Caco-2 (cell line): ENCODE measurements around the gene MRGPRE. TPM values are rescaled to one million over a fixed set of nuclear protein-coding genes. Genes with fewer than 3 reads are reported as not detected.

Experiments used
- BruUV-seq: library from RNA; stranded (reverse); fragments of 400-500 nt; replicated peaks from 2 replicates; lab custom pipeline; 2021; lab: Mats Ljungman, UMichigan
- CTCF ChIA-PET: fragments of 300-600 bp; sonication (Branson Sonifier 250); formaldehyde crosslinking; loops from one replicate; lab custom pipeline; 2022; ENCODE audit warnings: antibody characterized with exemption; lab: Charles Lee
- POLR2A ChIA-PET: fragments of 300-600 bp; sonication (Branson Sonifier 250); formaldehyde crosslinking; loops from one replicate; lab custom pipeline; 2022; ENCODE audit warnings: antibody characterized with exemption; lab: Charles Lee
- DNase-seq, 2 experiments: peaks; one replicate each; pipeline versions ENCODE4 v3.0.0 to v3.0.0-alpha.2; 2020 to 2022
- H3K27me3 ChIP-seq: replicated peaks from 2 replicates; pipeline ENCODE4 v1.6.0; 2011; ENCODE audit warnings: low read length; ENCODE audit not compliant: control insufficient read depth, insufficient read depth
- H3K36me3 ChIP-seq: 2 replicates; pipeline ENCODE4 v1.5.1; 2011; ENCODE audit warnings: low read length; ENCODE audit not compliant: control insufficient read depth, insufficient read depth
- H3K4me1 ChIP-seq: fragments of 250-450 bp; sonication (Bioruptor Pico); 2 replicates; pipeline ENCODE4 v1.5.1; 2020; ENCODE audit warnings: mild to moderate bottlenecking
- H3K4me3 ChIP-seq: 2 replicates; pipeline ENCODE4 v1.5.1; 2011; ENCODE audit warnings: low read depth, mild to moderate bottlenecking, control low read depth, low read length
- H3K9me3 ChIP-seq: fragments of 250-450 bp; sonication (Bioruptor Pico); 2 replicates; pipeline ENCODE4 v1.5.1; 2020; ENCODE audit warnings: mild to moderate bottlenecking, moderate library complexity
- H3K27ac Mint-ChIP-seq: one replicate; pipeline ENCODE4 v1.8.0; 2022; ENCODE audit warnings: mixed read lengths; ENCODE audit not compliant: unreplicated experiment
- H3K27me3 Mint-ChIP-seq: one replicate; pipeline ENCODE4 v1.8.0; 2022; ENCODE audit warnings: mixed read lengths; ENCODE audit not compliant: insufficient read depth, unreplicated experiment
- H3K36me3 Mint-ChIP-seq: one replicate; pipeline ENCODE4 v1.8.0; 2022; ENCODE audit warnings: mild to moderate bottlenecking, mixed read lengths; ENCODE audit not compliant: insufficient read depth, unreplicated experiment
- H3K4me1 Mint-ChIP-seq: one replicate; pipeline ENCODE4 v1.8.0; 2022; ENCODE audit warnings: low read depth, mixed read lengths; ENCODE audit not compliant: unreplicated experiment
- H3K4me3 Mint-ChIP-seq: one replicate; pipeline ENCODE4 v1.8.0; 2022; ENCODE audit warnings: mild to moderate bottlenecking, moderate library complexity, mixed read lengths; ENCODE audit not compliant: unreplicated experiment
- H3K9me3 Mint-ChIP-seq: one replicate; pipeline ENCODE4 v1.8.0; 2022; ENCODE audit warnings: mixed read lengths; ENCODE audit not compliant: unreplicated experiment
- intact Hi-C: fragments of 100-400 bp; cut with micrococcal nuclease; formaldehyde crosslinking; loops from one replicate; pipeline ENCODE4 v1.10.0; 2022; ENCODE audit not compliant: unreplicated experiment
- total RNA-seq: library from RNA; stranded (reverse); gene quantifications from 2 replicates; pipeline ENCODE4 v1.2.3, GENCODE V29; 2022
- TF ChIP-seq, protein P1 (sequence below), 2 experiments: fragments of 200-600 bp in 1 of 2; IDR thresholded peaks; 1 replicate in 1 of 2; 2 replicates in 1 of 2; pipeline versions ENCODE4 v1.5.1 to v1.8.0; 2011 to 2022; ENCODE audit warnings: antibody characterized with exemption in 1 of 2, control low read depth in 1 of 2, inconsistent platforms in 1 of 2, low read depth in 1 of 2, low read length in 1 of 2, mild to moderate bottlenecking in 1 of 2, moderate library complexity in 1 of 2; ENCODE audit not compliant: insufficient read depth in 1 of 2, severe bottlenecking in 1 of 2, unreplicated experiment in 1 of 2

The MRGPRE gene
- total RNA-seq, 1 experiment from 2014 or later: not detected

DNA sequence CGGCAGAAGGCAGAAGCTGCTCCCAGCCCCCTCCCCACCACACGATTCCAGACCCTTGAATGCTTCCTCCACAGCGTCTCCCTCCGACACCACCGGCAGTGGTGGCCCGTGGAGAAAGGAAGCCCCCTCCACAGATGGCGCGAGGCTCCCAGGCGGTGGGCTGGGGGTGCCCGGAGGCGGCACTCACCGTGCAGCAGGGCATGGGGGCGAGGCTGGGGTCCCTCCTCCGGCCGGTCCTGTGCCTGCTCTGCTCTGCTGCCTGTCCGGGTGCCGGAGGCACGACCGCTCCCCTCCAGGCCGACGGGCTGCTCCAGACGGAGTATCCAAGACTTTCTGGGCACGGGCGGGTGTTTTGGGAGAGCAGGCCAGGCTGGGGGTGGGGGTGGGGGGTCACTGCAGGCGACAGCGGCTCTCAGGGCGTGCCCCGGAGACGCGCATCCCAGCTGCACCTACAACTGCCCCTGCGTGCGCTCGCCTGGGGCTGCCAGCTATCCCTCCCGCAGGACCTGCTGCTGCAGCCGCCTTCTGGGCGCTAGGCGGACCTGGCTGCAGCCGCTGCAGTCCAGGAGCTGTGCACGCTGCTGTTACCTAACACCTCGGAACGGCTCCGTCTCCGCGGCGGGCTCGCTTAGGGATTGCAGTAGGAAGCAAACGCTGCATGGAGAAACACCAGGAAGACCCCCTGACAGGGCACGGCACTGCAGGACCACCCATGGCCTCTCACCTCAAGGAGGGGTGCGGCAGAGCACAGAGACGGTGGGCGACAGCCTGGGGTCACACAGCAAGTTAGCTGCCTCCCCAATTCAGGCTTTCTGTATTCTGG is 28.8 kb downstream of the MRGPRE start:
- Mint-ChIP-seq H3K27me3 (peaks cover 1% of the 10 kb centered on the region), H3K27ac (no peak overlapping the region), H3K9me3 (no peaks in the 10 kb centered on the region), H3K36me3 (no peaks in the 10 kb centered on the region), H3K4me1 (no peaks in the 10 kb centered on the region), H3K4me3 (no peak overlapping the region)
- Histone ChIP-seq H3K4me3 (no peak overlapping the region), H3K9me3 (no peaks in the 10 kb centered on the region), H3K4me1 (no peaks in the 10 kb centered on the region), H3K27me3 (peaks cover 2% of the 10 kb centered on the region), H3K36me3 (no peaks in the 10 kb centered on the region)
- BruUV-seq: no TSS peak
- TF ChIP-seq, protein P1, sequence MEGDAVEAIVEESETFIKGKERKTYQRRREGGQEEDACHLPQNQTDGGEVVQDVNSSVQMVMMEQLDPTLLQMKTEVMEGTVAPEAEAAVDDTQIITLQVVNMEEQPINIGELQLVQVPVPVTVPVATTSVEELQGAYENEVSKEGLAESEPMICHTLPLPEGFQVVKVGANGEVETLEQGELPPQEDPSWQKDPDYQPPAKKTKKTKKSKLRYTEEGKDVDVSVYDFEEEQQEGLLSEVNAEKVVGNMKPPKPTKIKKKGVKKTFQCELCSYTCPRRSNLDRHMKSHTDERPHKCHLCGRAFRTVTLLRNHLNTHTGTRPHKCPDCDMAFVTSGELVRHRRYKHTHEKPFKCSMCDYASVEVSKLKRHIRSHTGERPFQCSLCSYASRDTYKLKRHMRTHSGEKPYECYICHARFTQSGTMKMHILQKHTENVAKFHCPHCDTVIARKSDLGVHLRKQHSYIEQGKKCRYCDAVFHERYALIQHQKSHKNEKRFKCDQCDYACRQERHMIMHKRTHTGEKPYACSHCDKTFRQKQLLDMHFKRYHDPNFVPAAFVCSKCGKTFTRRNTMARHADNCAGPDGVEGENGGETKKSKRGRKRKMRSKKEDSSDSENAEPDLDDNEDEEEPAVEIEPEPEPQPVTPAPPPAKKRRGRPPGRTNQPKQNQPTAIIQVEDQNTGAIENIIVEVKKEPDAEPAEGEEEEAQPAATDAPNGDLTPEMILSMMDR (IDR thresholded peaks at IDR 0.05; ENCODE audit: insufficient read depth in 1 of 2, low read depth in 1 of 2, low read length in 1 of 2, severe bottlenecking in 1 of 2, unreplicated experiment in 1 of 2): no peak
- CTCF ChIA-PET: interaction anchor here (0.6 kb wide), 1 partner anchor 114 kb away, joined by 4 read pairs; no protein-coding TSS in a partner anchor
- peak in 1 of 2 experiments; percentile 30 for DNase-seq
- POLR2A ChIA-PET: no interaction called here
- intact Hi-C loops: no loop called here

DNA sequence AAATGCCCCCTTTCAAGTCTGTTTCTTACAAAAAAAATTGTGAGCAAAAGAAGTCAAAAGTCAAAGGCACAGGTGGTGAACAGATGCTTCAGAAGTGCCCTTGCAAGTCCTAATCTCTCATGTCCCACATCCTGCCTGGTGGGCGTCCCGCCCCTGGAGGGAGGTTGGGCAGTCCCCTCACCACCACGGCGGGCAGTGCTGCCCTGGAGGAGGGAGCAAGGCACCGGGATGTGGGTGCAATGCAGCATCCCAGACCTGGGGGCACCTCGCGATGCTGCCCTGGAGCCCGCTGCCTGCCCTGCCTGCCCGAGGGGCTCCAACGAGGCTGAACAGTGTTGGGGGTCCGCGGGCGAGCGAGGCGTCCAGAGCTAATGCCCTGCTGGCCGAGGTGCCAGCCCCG is 29.5 kb downstream of the MRGPRE start:
- Histone ChIP-seq H3K36me3 (no peaks in the 10 kb centered on the region), H3K27me3 (peaks cover 2% of the 10 kb centered on the region), H3K9me3 (no peaks in the 10 kb centered on the region), H3K4me3 (no peak overlapping the region), H3K4me1 (no peaks in the 10 kb centered on the region)
- H3K36me3 Mint-ChIP-seq: no peaks in the 10 kb centered on the region
- H3K27ac Mint-ChIP-seq: no peak overlapping the region
- no peaks in the 10 kb centered on the region for H3K4me1 Mint-ChIP-seq
- H3K9me3 Mint-ChIP-seq: no peaks in the 10 kb centered on the region
- peaks cover 3% of the 10 kb centered on the region for H3K27me3 Mint-ChIP-seq
- H3K4me3 Mint-ChIP-seq: no peak overlapping the region
- ChIA-PET CTCF (no interaction called here), POLR2A (no interaction called here)
- TF ChIP-seq, protein P1 (IDR thresholded peaks at IDR 0.05; ENCODE audit: insufficient read depth in 1 of 2, low read depth in 1 of 2, low read length in 1 of 2, severe bottlenecking in 1 of 2, unreplicated experiment in 1 of 2): no peak
- intact Hi-C loops: no loop called here
- no peak for DNase-seq
- no TSS peak for BruUV-seq

DNA sequence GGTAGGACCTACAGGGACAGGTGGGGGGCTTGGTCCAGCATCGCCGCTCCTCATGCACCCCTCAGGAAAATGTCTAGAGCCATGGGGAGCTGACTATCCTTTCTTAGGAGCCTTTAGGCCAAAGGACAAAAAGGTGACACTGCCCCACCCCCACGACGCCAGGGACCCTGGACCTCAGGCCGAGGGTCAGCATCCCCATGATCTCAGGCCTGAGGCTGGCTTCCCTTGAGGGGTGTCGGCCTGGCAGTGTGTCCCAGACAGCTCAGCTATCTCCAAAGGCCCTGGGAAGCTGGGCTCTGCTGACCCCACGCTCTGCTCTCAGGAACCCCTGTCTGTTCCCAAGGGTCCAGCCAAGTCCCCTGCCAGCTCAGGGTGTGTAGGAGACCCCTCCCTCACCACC is 29.9 kb downstream of the MRGPRE start:
- Mint-ChIP-seq H3K9me3 (no peaks in the 10 kb centered on the region), H3K4me1 (no peaks in the 10 kb centered on the region), H3K36me3 (no peaks in the 10 kb centered on the region), H3K27me3 (peaks cover 3% of the 10 kb centered on the region), H3K27ac (no peak overlapping the region), H3K4me3 (no peak overlapping the region)
- TF ChIP-seq, protein P1 (IDR thresholded peaks at IDR 0.05; ENCODE audit: insufficient read depth in 1 of 2, low read depth in 1 of 2, low read length in 1 of 2, severe bottlenecking in 1 of 2, unreplicated experiment in 1 of 2): no peak
- BruUV-seq: no TSS peak
- intact Hi-C loops: no loop called here
- no peaks in the 10 kb centered on the region for H3K9me3 ChIP-seq
- CTCF ChIA-PET: no interaction called here
- no peaks in the 10 kb centered on the region for H3K4me1 ChIP-seq
- DNase-seq: peak in 1 of 2 experiments; percentile 11
- H3K36me3 ChIP-seq: no peaks in the 10 kb centered on the region
- peaks cover 2% of the 10 kb centered on the region for H3K27me3 ChIP-seq
- POLR2A ChIA-PET: no interaction called here
- H3K4me3 ChIP-seq: no peak overlapping the region
